B cell (primary cell): ENCODE data around the gene PLK2. TPM values are rescaled to one million over a fixed set of nuclear protein-coding genes. Genes with fewer than 3 reads are reported as not detected.

Source experiments
- ATAC-seq: fragments of 200-7000 bp; cut with Tn5 transposase; one replicate; pipeline ENCODE4 v1.10.0; 2021; ENCODE audit warnings: low read depth, mild to moderate bottlenecking, moderate number of reproducible peaks, moderate library complexity
- CTCF ChIA-PET: fragments of 350-600 bp; sonication (Branson Sonifier 250); formaldehyde crosslinking; loops from one replicate; lab custom pipeline; 2021; ENCODE audit warnings: antibody characterized with exemption, inconsistent platforms; lab: Charles Lee
- POLR2A ChIA-PET: fragments of 350-600 bp; sonication (Branson Sonifier 250); formaldehyde crosslinking; loops from one replicate; lab custom pipeline; 2021; ENCODE audit warnings: antibody characterized with exemption; lab: Charles Lee
- DNase-seq: peaks from one replicate; pipeline ENCODE4 v3.0.0; 2013
- H2AFZ ChIP-seq: 2 replicates; pipeline ENCODE4 v1.6.1; 2012; ENCODE audit warnings: mild to moderate bottlenecking, low read depth, low read length; ENCODE audit not compliant: insufficient read depth, poor library complexity, severe bottlenecking
- H3K27ac ChIP-seq, 2 donors: 1 replicate in 1 of 2; 2 replicates in 1 of 2; pipeline ENCODE4 v1.5.1; 2012 to 2013; ENCODE audit warnings: low read length in 2 of 2, mild to moderate bottlenecking in 2 of 2, moderate library complexity in 1 of 2
- H3K27me3 ChIP-seq, 4 experiments: fragments of 200-600 bp in 1 of 4; sonication (generic) in 1 of 4; replicated peaks in 1 of 4; 1 replicate in 2 of 4; 2 replicates in 2 of 4; pipeline versions ENCODE4 v1.6.1 to v1.7.0; 2013 to 2016; ENCODE audit warnings: low read length in 3 of 4, mild to moderate bottlenecking in 2 of 4, mixed read lengths in 1 of 4, moderate library complexity in 1 of 4; ENCODE audit not compliant: insufficient read depth in 4 of 4, control insufficient read depth in 3 of 4; ENCODE audit errors: control extremely low read depth in 1 of 4
- H3K36me3 ChIP-seq, 2 experiments: replicated peaks in 1 of 2; 1 replicate in 1 of 2; 2 replicates in 1 of 2; pipeline versions ENCODE4 v1.6.1 to v1.7.1; 2013; ENCODE audit warnings: low read length in 1 of 2; ENCODE audit not compliant: insufficient read depth in 2 of 2, control insufficient read depth in 1 of 2; ENCODE audit errors: control extremely low read depth in 1 of 2, extremely low read depth in 1 of 2
- H3K4me1 ChIP-seq, 2 donors: fragments of 200-600 bp in 1 of 2; sonication (generic) in 1 of 2; 1 replicate in 1 of 2; 2 replicates in 1 of 2; pipeline versions ENCODE4 v1.5.1 to v1.6.1; 2013 to 2017; ENCODE audit warnings: low read length in 2 of 2; ENCODE audit not compliant: control insufficient read depth in 2 of 2, insufficient read depth in 2 of 2
- H3K4me2 ChIP-seq: replicated peaks from 2 replicates; pipeline ENCODE3; 2012; ENCODE audit warnings: mild to moderate bottlenecking, low read depth, low read length; ENCODE audit not compliant: poor library complexity, severe bottlenecking
- H3K4me3 ChIP-seq, 5 experiments: fragments of 200-600 bp in 1 of 5; sonication (generic) in 1 of 5; 1 replicate in 3 of 5; 2 replicates in 2 of 5; pipeline versions ENCODE4 v1.5.1 to v1.7.0; 2011 to 2016; ENCODE audit warnings: low read length in 4 of 5, mild to moderate bottlenecking in 4 of 5, low read depth in 2 of 5, control low read depth in 1 of 5, moderate library complexity in 1 of 5; ENCODE audit not compliant: insufficient read depth in 1 of 5; ENCODE audit errors: control extremely low read depth in 1 of 5, extremely low read depth in 1 of 5
- H3K79me2 ChIP-seq: fragments of 200-600 bp; sonication (generic); one replicate; pipeline ENCODE4 v1.6.0; 2016; ENCODE audit warnings: low read length; ENCODE audit not compliant: control insufficient read depth, insufficient read depth
- H3K9ac ChIP-seq: fragments of 200-600 bp; sonication (generic); 2 replicates; pipeline ENCODE4 v1.6.1; 2017; ENCODE audit warnings: mild to moderate bottlenecking, low read length, moderate library complexity
- H3K9me3 ChIP-seq, 3 donors: one replicate each; pipeline versions ENCODE4 v1.6.1 to v1.7.1; 2013; ENCODE audit warnings: low read length in 2 of 3; ENCODE audit not compliant: control insufficient read depth in 2 of 3, insufficient read depth in 1 of 3; ENCODE audit errors: control extremely low read depth in 1 of 3
- H4K20me1 ChIP-seq: 2 replicates; pipeline ENCODE4 v1.6.0; 2012; ENCODE audit warnings: mild to moderate bottlenecking, low read length; ENCODE audit not compliant: insufficient read depth, control insufficient read depth, poor library complexity, severe bottlenecking
- H3K27ac Mint-ChIP-seq: one replicate; pipeline ENCODE4 v1.8.0; 2021; ENCODE audit warnings: mixed read lengths
- H3K27me3 Mint-ChIP-seq: one replicate; pipeline ENCODE4 v1.8.0; 2021; ENCODE audit warnings: mixed read lengths
- H3K4me1 Mint-ChIP-seq: one replicate; pipeline ENCODE4 v1.8.0; 2021; ENCODE audit warnings: mixed read lengths
- H3K4me3 Mint-ChIP-seq: one replicate; pipeline ENCODE4 v1.8.0; 2021; ENCODE audit warnings: mixed read lengths
- H3K9me3 Mint-ChIP-seq: one replicate; pipeline ENCODE4 v1.8.0; 2022; ENCODE audit warnings: mixed read lengths; ENCODE audit not compliant: insufficient read depth
- EZH2 ChIP-seq: IDR thresholded peaks from 2 replicates; pipeline ENCODE4 v1.6.1; 2012; ENCODE audit warnings: borderline replicate concordance, low read depth, mild to moderate bottlenecking, moderate library complexity, low read length; ENCODE audit not compliant: insufficient read depth, poor library complexity, severe bottlenecking
- WGBS: methylation state at CpG from one replicate; pipeline ENCODE4 v1.1.5; 2013; ENCODE audit warnings: missing lambda C conversion rate; ENCODE audit not compliant: insufficient coverage; 5-methylcytosine and 5-hydroxymethylcytosine counted together
- intact Hi-C: fragments of 100-400 bp; cut with micrococcal nuclease; formaldehyde crosslinking; loops from one replicate; pipeline ENCODE4 v1.10.0; 2022
- polyA plus RNA-seq: library from polyadenylated mRNA; depleted of rRNA; stranded (reverse); fragments of >200 nt; gene quantifications from 2 replicates; pipeline ENCODE4 v1.2.3, GENCODE V29; 2012
- total RNA-seq, 2 donors: library from RNA; stranded (reverse); fragments of 120-200 nt in 1 of 2; gene quantifications; 1 replicate in 1 of 2; 2 replicates in 1 of 2; pipeline versions ENCODE4 v1.2.3 to v1.2.4, GENCODE V29; 2013 to 2022
- TF ChIP-seq, protein P1 (sequence below): fragments of 200-600 bp; IDR thresholded peaks from one replicate; pipeline ENCODE4 v1.8.0; 2022; ENCODE audit warnings: antibody characterized with exemption, mild to moderate bottlenecking

Gene PLK2
- total and polyA plus RNA-seq, 2 donors (not counting 1 experiment from before 2014, with no cell fraction given) = 32.2 to 47.2 TPM

DNA sequence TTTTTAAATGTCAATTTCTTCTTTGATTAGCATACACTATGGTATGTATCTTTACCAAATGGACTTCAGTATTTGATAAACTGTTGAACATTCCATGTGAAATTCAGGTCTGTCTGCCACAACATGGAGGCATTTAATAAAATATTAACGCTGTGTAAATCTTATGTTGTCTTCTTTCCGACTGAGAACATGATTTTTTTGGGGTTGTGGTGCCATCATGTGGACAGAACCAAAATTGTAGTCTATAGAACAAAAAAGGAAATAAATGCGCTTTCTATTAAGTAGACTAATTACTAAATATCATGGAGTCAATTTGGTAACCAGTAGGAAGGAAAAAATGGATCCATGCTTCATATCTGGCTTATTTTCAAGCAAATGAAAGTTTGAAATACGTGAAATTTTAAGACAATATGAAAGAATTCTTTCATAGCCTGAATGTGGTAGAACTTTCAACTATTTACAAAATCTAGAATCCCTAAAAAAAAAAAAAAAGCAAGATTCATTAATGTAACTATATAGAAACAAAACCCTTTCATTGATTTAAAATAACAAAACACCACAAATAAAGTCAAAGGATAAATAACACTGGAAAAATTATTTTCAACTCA is 2.8 kb upstream of the PLK2 start:
- intact Hi-C loops = loop anchor here (1.0 to 5.0 kb wide), 4 partner anchors 390 to 1510 kb away; partner anchors contain the start of gene MIER3

GRCh38 chr5:58462154-58462553 is 2.3 kb upstream of the PLK2 start:
- H3K27ac Mint-ChIP-seq = no peak overlapping the region
- TF ChIP-seq EZH2 = no peak
- TF ChIP-seq, protein P1, sequence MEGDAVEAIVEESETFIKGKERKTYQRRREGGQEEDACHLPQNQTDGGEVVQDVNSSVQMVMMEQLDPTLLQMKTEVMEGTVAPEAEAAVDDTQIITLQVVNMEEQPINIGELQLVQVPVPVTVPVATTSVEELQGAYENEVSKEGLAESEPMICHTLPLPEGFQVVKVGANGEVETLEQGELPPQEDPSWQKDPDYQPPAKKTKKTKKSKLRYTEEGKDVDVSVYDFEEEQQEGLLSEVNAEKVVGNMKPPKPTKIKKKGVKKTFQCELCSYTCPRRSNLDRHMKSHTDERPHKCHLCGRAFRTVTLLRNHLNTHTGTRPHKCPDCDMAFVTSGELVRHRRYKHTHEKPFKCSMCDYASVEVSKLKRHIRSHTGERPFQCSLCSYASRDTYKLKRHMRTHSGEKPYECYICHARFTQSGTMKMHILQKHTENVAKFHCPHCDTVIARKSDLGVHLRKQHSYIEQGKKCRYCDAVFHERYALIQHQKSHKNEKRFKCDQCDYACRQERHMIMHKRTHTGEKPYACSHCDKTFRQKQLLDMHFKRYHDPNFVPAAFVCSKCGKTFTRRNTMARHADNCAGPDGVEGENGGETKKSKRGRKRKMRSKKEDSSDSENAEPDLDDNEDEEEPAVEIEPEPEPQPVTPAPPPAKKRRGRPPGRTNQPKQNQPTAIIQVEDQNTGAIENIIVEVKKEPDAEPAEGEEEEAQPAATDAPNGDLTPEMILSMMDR = no peak

More for the DNA sequence above, 2.8 kb upstream of the PLK2 start:
- Mint-ChIP-seq H3K27ac (no peak overlapping the region), H3K4me3 (no peak overlapping the region), H3K27me3 (peaks cover 3% of the 10 kb centered on the region), H3K9me3 (no peaks in the 10 kb centered on the region), H3K4me1 (peaks cover 13% of the 10 kb centered on the region)
- Histone ChIP-seq H3K9ac (no peak overlapping the region), H3K36me3 (no peaks in the 10 kb centered on the region), H4K20me1 (no peaks in the 10 kb centered on the region), H3K9me3 (no peaks in the 10 kb centered on the region), H3K4me2 (no peak overlapping the region), H3K27me3 (peaks cover 0 to 7% (median 3%) of the 10 kb centered on the region in 4 experiments), H3K27ac (no peak overlapping the region), H2AFZ (no peak overlapping the region), H3K4me1 (peaks cover 10 to 13% of the 10 kb centered on the region in 2 donors), H3K79me2 (no peaks in the 10 kb centered on the region), H3K4me3 (no peak overlapping the region)
- 0% methylated on average over 2 of the region's 4 CpGs for WGBS
- CTCF ChIA-PET = interaction anchor here (0.7 to 7.9 kb wide), 15 partner anchors 9 to 1164 kb away, joined by 3 to 93 read pairs (median 7); partner anchors contain the start of gene RAB3C
- POLR2A ChIA-PET = no interaction called here
- ATAC-seq = no peak
- no peak for TF ChIP-seq EZH2
- TF ChIP-seq, protein P1 = peak; percentile 76
- peak; percentile 76 for DNase-seq

More at GRCh38 chr5:58462154-58462553, 2.3 kb upstream of the PLK2 start:
- no peak overlapping the region for H3K27ac ChIP-seq
- ChIA-PET CTCF (interaction anchor here (0.9 to 7.9 kb wide), 14 partner anchors 9 to 1163 kb away, joined by 3 to 93 read pairs (median 11); partner anchors contain the start of gene RAB3C), POLR2A (no interaction called here)
- no peak for ATAC-seq
- peaks cover 0 to 7% (median 3%) of the 10 kb centered on the region in 4 experiments for H3K27me3 ChIP-seq
- no peaks in the 10 kb centered on the region for H3K9me3 ChIP-seq
- H3K36me3 ChIP-seq = no peaks in the 10 kb centered on the region
- Mint-ChIP-seq H3K9me3 (no peaks in the 10 kb centered on the region), H3K27me3 (peaks cover 3% of the 10 kb centered on the region), H3K4me3 (no peak overlapping the region), H3K4me1 (peaks cover 13% of the 10 kb centered on the region)
- H2AFZ ChIP-seq = no peak overlapping the region
- H3K4me2 ChIP-seq = no peak overlapping the region
- DNase-seq = no peak
- H3K79me2 ChIP-seq = no peaks in the 10 kb centered on the region
- intact Hi-C loops = loop anchor here (1.0 to 5.0 kb wide), 4 partner anchors 390 to 1510 kb away; partner anchors contain the start of gene MIER3
- no CpG with 5 or more reads among the region's 3 CpGs for WGBS
- H3K4me3 ChIP-seq = no peak overlapping the region
- H3K4me1 ChIP-seq = peaks cover 10 to 13% of the 10 kb centered on the region in 2 donors
- H3K9ac ChIP-seq = no peak overlapping the region
- H4K20me1 ChIP-seq = no peaks in the 10 kb centered on the region
